Glomerular endothelial cell (primary cell): ENCODE data around the gene TBL1X. TPM values are rescaled to one million over a fixed set of nuclear protein-coding genes. Genes with fewer than 3 reads are reported as not detected.

ENCODE experiments used
- DNase-seq: peaks from one replicate; pipeline ENCODE4 v3.0.0-alpha.2; 2011; ENCODE audit warnings: low read depth, low spot score; ENCODE audit errors: extremely low read depth
- total RNA-seq: library from RNA; depleted of rRNA; stranded (reverse); fragments of >200 nt; gene quantifications from 2 replicates; pipeline ENCODE4 v1.2.3, GENCODE V29; 2015

TBL1X gene
- total RNA-seq, 1 donor from 2014 or later, result 15.1 TPM

DNA sequence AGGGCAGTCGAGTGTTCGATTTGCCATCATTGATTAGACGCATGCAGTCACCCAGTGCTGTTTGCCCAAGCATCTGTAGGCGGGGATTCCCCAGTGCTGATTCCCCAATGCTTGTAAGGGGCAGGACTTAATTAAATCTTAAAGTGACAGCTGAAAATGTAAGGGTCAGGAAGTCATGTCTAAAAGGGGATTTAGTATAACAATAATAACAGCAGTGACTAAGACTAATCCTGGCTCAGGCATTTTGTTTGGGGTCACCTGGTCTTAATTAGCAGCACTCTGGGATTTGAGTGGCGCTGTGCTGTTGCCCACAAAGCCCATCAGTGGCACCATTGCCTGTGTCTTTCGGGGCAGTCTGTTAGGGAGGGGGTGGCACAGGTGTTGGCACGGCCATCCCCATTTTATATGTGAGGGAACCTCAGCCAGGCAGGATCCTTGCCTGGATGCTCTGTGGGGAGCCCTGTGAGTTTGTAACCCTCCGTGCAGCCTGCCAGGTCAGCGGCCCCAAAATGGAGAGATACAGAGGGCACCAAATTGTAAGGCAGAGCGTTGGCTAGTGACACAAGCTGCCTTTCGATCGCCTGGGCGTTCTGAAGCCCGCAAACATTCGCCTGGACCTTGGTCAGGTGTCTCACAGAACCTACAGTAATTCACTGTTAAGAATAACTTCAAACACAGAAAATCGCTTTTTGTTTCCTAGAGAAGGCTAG is 146.7 kb downstream of the TBL1X start:
- no peak for DNase-seq

GRCh38 chrX:9612146-9612505 is 147.3 kb downstream of the TBL1X start:
- no peak for DNase-seq

DNA sequence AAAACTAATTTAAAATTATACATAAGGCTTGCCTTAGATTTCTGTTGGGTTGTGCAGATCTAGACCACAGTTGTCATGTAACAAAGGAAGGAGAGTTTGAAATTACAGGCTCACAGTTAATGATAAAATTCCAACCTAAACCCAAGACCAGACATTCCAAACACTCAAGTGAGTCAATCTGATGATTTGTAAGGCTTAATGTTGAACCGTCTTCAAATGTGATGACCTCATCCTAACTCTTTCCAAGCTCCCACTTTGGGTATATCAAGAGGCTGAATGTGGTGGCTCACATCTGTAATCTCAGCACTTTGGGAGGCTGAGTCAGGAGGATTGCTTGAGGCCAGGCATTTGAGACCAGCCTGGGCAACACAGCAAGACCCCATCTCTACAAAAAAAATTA is 149.2 kb downstream of the TBL1X start:
- DNase-seq, result no peak

- no peak for DNase-seq
Observed at GRCh38 chrX:9619133-9619532, 154.3 kb downstream of the TBL1X start.

- no peak for DNase-seq
Observed at GRCh38 chrX:9619581-9619980, 154.7 kb downstream of the TBL1X start.

- no peak for DNase-seq
Observed at GRCh38 chrX:9622128-9622527, 157.3 kb downstream of the TBL1X start.

DNA sequence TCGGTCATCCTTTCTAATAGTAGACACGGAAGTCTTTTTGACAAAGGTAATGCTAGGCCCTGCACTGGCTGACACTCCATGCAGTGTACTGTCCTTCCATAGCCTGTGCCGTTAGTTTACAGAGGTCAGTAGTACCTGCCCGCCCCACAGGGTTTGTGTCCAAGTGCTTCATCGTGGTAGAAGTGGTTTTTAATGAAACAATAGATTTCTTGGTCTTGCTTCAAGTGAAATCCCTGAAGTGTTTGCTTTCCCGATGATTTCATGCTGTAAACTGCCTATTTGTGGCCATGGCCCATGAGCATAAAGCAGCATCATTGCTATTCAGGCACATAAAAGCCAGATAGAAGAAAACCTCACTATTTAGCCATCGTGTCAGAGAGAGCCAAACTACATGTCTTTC is 161.5 kb downstream of the TBL1X start:
- DNase-seq, result no peak

DNA sequence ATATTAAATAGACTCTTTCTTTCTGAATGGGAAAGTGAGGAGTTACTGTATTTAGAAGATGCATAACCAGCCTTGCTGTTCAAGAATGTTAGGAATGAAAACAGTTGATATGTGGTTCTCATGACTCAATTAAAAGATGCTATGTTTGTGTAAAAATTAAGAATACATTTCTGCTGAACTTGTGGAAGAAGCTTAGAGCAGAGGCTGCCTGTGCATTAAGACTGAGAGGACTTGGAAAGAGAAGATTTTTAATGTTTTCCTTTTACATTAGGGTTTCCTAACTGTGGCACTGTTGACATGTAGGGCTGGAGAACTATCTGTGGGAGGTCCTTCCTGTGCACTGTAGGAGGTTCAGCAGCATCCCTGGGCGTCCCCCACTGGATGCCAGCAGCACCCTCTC is 163.1 kb downstream of the TBL1X start:
- no peak for DNase-seq

DNA sequence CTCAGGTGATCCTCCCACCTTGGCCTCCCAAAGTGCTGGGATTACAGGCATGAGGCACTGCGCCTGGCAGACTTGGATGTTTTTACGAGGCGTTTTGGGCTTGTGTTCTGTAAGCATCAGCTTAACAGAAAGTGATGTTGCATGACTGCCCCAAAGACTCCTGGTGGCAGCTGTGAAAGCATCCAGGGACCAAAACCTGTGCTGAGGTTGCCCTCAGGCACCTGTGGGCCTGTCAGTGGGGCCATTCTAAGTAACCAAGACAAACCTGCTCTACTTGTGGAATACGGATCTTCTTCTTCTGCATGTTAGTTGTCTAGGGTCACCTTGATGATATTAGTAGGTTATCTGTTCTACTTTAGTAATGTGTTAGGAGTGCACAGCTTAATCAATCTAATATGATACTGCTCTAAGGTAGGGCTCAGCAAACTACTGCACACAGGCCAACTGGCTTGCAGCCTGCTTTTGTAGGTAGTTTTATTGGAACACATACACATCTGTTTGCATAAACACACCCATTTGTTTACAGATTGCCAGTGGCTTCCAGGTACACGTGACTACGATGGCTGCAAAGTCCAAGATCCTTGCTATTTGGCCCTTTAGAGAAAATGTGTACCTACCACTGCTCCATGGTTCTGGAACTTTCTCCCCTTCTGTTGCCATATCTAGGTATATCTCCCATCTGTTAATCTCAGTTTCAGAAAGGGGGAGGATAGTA is 164.1 kb downstream of the TBL1X start:
- no peak for DNase-seq

DNA sequence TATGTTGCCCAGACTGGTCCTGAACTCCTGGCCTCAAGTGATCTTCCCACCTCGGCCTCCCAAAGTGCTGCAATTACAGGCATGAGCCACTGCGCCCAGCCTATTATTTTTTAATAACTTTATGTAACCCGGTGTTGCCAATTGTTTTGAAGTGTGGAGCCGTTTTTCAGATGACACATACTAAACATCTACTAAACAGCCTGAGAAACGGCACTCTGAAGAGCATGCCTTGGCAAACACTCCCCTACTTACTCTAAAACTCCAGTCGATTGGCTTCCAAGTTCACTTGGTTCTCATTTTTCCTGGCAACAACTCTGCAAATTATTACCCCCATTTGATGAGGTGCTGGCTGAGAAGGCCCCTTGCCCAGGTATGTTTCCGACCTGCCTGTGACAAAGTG is 169.7 kb downstream of the TBL1X start:
- DNase-seq, result no peak

- no peak for DNase-seq
Observed at GRCh38 chrX:9635368-9635767, 170.5 kb downstream of the TBL1X start.

GRCh38 chrX:9635803-9636202 is 170.9 kb downstream of the TBL1X start:
- DNase-seq, result no peak

DNA sequence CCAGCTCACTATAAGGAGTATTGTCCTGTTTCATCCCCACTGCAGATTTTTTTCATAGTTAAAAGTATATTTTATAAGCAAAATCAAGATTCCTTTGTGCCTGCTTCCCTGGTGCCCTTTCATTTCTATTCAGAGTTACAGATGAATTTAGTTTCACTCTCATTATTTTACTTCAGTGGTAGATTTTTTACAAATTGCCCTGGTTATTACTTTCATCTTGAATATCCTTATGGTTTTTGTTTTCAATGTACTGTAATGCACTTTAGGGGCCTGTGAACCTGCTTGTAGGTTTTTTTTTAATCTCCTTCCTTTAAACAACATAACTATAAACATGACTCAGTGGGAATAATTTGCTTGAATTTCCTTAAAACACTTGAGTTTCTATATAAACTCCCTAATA is 174.0 kb downstream of the TBL1X start:
- DNase-seq, result no peak

GRCh38 chrX:9642270-9642995 is 177.6 kb downstream of the TBL1X start:
- no peak for DNase-seq

DNA sequence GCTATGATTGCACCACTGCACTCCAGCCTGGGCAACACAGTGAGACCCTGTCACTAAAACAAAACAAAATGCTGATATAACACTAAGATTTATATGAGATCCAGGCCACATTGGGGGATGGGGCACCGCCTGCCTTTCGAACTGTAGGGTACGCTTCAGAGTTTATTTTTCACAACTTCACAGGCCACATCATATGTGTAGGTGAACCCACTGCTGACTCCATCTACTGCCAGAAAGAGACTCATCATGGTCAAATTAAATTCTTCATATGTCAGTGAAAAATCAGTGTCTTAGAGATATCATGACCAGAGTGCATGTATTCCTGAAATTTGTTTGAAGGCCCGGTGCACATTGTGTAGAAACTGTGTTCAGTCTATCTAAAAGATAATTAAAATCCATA is 178.9 kb downstream of the TBL1X start:
- DNase-seq, result no peak

GRCh38 chrX:9644335-9644734 is 179.5 kb downstream of the TBL1X start:
- DNase-seq, result no peak

DNA sequence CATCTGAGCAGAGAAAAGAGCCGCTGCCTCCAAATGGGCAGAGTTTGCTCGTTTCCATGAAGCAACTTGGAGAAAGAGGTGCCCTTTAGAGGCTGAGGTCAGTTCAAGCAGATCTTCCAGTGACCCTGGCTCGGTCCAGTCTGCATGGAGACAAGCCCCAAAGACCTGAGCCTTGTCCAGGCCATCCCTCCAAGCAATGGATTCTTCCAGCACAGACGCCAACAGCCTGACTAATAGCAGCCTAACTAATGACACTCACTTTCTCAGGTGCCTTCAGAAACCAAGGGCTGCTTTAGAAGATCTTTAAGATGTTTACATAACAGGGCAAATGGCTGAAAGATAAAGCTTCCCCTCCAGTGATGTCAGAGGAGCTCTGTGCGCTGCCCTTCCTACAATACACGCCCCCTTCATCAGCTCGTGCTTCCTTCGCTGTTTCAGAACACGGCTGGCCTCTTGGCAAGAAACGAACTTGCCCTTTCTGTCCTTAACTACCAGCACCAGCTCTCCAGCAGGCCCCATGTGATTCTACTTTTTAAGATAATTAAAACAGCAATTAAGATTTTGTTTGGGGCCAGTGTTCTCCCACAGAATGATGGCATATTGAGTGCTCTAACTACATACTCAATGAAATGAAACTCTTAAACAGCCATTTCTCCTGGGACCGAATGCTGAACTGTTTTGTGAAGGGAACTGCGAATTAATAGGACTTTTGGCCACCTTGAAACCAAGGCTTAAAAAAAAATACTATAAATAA is 181.8 kb downstream of the TBL1X start:
- no peak for DNase-seq

GRCh38 chrX:9647431-9647830 is 182.6 kb downstream of the TBL1X start:
- DNase-seq, result no peak

DNA sequence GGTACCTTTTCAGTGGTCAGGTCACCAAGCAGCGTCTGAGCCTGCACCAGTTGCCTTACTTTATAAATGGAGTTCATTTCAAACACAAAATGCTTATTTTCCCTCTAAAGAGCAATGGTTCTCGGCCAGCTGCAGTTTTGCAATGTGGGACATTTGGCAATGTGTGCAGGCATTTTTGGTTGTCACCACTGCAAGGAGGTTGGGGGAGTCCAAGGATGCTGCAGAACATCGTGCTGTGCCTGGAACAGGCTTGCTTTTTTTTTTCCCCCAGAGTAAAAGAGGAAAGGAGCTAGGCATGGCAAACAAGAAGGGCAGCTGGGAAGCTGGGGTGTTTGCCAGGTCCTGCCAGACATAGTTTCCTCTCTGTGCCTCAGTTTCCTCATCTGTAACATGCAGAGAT is 185.2 kb downstream of the TBL1X start:
- no peak for DNase-seq

GRCh38 chrX:9651737-9652136 is 186.9 kb downstream of the TBL1X start:
- DNase-seq, result no peak

- no peak for DNase-seq
Observed at GRCh38 chrX:9654929-9655328, 190.1 kb downstream of the TBL1X start.
